HFF-Myc (cell line): ENCODE measurements around the gene PKP1.

Source experiments
- DNase-seq: peaks from one replicate; pipeline ENCODE4 v3.0.0-alpha.2; 2011; ENCODE audit warnings: low read depth; ENCODE audit errors: extremely low read depth
- H3K4me3 ChIP-seq: replicated peaks from 2 replicates; pipeline ENCODE4 v1.5.1; 2011; ENCODE audit warnings: low read depth, mild to moderate bottlenecking, control low read depth, low read length
- CTCF ChIP-seq: IDR thresholded peaks from 2 replicates; pipeline ENCODE4 v1.5.1; 2012; ENCODE audit warnings: mild to moderate bottlenecking, low read depth, low read length, control low read depth; ENCODE audit errors: missing control alignments

Gene PKP1

GRCh38 chr1:201347498-201348210 is 64.3 kb downstream of the PKP1 start:
- TF ChIP-seq CTCF = no peak
- no peak overlapping the region for H3K4me3 ChIP-seq
- DNase-seq = no peak

GRCh38 chr1:201348211-201348566 is 64.9 kb downstream of the PKP1 start:
- no peak overlapping the region for H3K4me3 ChIP-seq
- TF ChIP-seq CTCF = peak; percentile 74
- DNase-seq = peak; percentile 33

GRCh38 chr1:201349092-201349491 is 65.8 kb downstream of the PKP1 start:
- no peak for DNase-seq
- TF ChIP-seq CTCF = no peak
- no peak overlapping the region for H3K4me3 ChIP-seq

GRCh38 chr1:201350361-201350725 is 67.0 kb downstream of the PKP1 start:
- no peak for DNase-seq
- no peak for TF ChIP-seq CTCF
- no peak overlapping the region for H3K4me3 ChIP-seq

- H3K4me3 ChIP-seq = no peak overlapping the region
- DNase-seq = no peak
- TF ChIP-seq CTCF = no peak
Observed at GRCh38 chr1:201350884-201351283, 67.6 kb downstream of the PKP1 start.

GRCh38 chr1:201351617-201352016 is 68.3 kb downstream of the PKP1 start:
- no peak for DNase-seq
- TF ChIP-seq CTCF = no peak
- H3K4me3 ChIP-seq = no peak overlapping the region

- no peak for DNase-seq
- TF ChIP-seq CTCF = no peak
- H3K4me3 ChIP-seq = no peak overlapping the region
Observed at GRCh38 chr1:201353186-201353940, 70.1 kb downstream of the PKP1 start.
